Effector CD8-positive, alpha-beta T cell (primary cell): ENCODE data around the gene GIGYF2.
"Not testable (repeated sequence)": the region's sequence is repeated elsewhere in the genome, so short reads cannot be mapped to it uniquely, and the experiment has no call there.

ENCODE experiments used
- DNase-seq: peaks from one replicate; lab custom pipeline; 2025; lab: John Stamatoyannopoulos, UW

Gene GIGYF2

DNA sequence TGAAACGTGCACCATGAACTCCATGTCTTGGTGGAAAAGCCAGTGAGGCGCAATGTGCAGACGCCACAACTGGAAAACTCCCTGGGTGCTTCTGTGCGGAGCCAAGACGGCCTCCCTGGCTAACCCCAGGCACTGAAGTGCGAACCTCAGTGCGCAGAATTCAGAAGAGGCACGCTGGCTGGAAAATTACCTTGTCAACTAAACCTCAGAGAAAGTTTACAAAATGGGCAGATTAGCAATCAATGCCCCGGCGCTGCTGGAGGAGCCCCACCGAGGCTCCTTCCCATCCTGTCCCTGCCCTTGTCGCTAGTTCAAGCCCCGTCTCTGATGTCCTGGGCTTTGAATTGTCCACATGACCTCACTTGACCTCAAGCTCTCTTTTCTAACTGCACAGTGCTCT lies 195.1 kb downstream of the GIGYF2 start:
- DNase-seq = no peak

DNA sequence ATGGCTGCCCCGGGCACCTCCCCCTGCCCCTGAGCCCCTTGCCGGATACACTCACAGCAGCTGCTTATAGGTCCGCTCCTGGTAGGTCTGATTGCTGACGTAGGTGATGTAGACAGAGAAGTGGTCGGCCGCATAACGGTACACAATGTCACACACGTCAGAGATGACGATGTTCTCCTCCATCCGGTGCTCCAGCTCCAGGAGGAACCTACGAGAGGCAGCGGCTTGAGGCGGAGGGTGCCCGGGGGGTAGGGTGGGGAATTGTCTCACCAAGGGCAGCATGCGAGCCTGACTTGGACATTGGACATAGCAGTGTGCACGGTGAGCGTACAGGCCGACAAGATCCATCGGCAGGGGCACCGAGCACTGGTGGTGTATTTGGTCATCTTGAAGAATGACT lies 195.7 kb downstream of the GIGYF2 start:
- no peak for DNase-seq

DNA sequence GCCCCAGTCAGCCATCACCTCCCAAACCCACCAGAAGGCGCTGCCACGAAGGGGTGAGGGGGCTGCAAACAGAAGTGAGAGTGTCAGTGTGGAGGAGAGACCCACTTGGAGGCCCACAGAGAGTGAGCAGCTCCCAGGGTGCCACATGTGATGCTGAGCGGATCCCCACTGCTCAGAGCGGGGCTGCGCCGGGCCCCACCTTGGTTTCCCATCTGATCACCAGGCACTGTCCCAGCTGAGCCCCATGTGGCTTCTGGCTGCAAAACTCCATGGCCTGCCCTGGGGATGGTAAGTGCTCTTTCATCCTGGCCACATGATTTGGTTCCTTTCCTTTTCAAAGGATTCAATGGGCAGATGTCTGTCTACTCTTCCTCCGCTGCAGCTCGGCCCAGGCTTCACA lies 196.7 kb downstream of the GIGYF2 start:
- DNase-seq = no peak

DNA sequence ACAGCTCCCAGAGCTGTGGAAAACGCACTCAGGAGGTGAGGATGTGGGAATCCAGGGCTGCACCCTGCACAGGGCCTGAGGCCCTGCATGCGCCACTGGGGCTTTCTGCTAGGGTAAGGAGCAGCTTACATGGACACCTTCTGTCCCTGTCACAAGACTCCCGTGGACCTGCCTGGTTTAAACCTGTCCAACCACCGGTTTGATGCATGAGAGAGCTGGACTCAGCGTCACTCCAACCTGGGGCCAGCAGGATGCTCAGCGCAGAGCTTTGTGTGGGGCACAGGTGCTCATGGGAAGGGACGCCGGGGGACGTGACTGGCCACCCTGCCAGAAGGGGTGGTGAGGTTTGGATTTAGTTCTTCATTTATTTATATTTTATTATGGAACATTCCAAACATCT lies 197.1 kb downstream of the GIGYF2 start:
- DNase-seq = no peak

DNA sequence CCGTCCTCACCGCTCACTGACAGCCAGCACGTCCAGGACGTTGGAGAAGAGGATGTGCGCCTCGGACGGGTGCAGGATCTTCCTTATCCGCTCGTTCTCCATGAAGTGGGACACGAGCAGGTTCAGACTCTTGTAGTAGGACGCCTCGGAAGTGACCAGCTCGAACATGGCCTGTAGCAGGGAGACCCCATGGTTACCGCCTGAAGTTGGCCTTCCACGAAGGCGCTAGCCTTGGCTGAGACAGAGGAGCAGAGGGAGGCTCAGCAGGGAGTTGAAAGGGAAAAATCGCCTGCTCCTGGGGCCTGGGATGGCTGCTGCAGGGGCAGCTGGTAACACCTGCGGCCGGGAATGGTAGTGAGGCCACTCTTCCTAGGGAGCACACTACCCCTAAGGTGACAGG lies 197.6 kb downstream of the GIGYF2 start:
- DNase-seq = no peak

DNA sequence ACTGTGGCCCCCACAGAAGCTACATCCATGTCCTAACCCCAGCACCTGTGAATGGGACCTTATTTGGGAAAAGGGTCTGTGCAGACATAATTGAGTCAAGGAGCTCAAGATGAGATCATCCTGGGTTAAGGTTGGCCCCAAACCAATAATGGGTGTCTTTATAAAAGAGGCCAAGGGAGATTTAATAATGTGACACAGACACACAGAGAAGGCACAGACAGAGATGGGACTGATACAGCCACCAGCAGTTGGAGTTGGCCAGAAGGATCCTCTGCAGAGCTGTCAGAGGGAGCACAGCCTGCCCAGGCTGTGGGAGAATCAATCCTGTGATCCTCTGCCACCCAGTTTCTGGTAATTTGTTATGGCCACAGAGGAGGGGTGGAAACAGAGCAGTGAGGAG lies 199.0 kb downstream of the GIGYF2 start:
- DNase-seq = no peak

DNA sequence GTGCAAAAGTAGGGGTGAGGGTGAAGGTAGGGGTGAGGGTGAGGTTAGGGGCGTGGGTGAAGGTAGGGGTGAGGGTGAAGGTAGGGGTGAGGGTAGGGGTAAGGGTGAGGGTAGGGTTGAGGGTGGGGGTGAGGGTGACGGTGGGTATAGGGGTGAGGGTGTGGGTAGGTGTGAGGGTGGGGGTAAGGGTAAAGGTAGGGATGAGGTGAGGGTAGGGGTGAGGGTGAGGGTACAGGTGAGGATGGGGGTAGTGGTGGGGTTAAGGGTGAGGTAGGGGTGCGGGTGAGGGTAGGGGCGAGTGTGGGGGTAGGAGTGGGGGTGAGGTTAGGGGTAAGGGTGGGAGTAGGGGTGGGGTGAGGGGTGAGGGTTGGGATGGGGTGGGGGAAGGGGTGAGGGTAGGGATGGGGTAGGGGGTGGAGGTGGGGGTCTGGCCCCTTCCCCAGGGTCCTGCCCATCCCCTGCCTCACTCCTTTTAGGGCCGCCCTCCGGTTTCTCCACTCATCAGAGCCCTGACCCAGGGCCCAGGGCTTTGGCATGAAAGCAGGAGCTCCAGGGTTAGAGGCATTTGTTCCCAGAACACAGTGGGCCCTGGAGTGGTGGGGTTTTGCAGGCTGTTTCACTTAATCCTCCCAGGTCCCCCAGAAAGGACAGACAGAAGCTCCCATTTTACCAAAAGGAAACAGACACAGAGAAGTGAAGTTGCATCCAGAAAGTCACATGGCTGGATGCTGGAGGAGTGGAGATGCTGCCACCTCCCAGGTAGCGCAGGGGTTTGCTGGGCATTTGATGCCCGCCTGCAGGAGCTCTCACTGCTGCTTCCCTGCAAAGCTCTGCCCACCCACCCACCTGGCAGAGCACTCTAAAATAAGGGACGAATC lies 199.8 kb downstream of the GIGYF2 start:
- DNase-seq = no peak

DNA sequence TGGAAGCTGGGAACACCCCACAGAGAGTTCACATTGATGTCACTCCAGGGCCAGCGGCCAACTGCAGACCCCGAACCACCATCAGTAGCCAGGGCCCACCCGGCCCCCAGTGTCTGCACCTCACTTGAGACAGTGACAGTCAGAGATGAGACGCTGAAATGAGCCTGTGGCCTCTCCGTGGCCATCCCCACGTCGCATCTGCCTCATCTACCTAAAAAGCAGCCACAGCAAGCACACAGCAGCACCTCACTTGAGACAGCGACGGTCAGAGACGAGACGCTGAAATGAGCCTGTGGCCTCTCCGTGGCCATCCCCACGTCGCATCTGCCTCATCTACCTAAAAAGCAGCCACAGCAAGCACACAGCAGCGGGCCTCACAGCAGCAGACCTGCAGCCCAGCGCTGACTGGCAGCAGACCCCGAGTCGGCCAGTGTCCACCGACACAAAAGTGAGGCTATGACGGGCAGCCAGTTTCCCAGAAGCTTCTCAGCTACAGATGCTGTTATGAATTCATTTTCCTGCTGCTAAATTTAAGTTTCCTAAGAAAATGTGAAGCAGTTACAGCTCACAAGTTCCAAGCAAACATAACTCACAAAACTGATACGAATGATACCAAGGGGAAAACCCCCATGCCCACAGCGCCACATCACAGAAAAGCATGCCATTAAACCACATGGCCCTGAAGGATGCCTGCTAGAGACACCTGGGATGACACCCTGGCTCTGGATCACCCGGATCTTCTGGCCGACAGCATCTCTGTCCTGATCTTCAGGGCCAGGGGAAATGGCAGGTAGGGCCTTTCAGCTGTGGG lies 200.7 kb downstream of the GIGYF2 start:
- DNase-seq = no peak

DNA sequence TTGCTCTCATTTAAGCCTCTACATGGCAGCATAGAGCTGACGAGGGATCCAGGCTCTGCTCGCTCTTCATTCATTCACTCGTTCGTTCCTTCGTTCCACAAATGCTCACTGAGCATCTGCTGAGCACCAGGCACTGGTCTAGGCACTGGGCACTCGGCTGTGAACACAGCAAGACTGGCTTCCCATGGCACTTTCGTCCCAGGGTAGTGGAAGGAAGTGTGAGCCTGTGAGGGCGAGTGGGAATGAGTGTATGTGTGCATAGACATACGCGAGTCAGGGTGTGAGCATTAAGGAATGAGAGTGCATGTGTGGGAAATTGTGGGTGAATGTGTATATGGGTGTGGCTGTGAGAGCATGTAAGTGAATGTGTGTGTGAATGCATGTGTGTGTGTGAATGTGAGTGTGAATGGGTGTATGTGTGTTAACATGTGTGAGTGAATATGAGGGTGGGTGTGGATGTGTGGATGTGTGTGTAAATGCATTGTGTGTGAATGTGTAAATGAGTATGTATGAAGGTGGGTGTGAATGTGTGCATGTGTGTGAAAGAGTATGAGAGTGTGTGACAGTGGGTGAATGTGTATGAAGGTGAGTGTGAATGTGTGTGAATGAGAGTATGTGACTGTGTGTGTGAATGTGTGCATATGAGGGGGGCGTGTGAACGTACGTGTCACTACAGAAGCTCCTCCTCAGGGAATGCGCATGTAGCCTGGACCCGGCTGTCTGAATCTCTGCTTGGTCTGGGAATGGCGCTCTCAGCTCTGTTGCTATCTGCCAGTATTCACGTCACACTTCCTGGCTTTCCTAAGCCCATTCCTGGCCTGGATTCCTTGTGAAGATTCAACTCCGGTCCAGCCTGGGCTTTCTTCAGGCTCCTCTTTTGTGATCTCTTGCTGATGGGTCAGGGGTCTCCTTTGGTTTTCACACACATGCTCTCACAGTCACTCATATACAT lies 201.7 kb downstream of the GIGYF2 start:
- DNase-seq = no peak

DNA sequence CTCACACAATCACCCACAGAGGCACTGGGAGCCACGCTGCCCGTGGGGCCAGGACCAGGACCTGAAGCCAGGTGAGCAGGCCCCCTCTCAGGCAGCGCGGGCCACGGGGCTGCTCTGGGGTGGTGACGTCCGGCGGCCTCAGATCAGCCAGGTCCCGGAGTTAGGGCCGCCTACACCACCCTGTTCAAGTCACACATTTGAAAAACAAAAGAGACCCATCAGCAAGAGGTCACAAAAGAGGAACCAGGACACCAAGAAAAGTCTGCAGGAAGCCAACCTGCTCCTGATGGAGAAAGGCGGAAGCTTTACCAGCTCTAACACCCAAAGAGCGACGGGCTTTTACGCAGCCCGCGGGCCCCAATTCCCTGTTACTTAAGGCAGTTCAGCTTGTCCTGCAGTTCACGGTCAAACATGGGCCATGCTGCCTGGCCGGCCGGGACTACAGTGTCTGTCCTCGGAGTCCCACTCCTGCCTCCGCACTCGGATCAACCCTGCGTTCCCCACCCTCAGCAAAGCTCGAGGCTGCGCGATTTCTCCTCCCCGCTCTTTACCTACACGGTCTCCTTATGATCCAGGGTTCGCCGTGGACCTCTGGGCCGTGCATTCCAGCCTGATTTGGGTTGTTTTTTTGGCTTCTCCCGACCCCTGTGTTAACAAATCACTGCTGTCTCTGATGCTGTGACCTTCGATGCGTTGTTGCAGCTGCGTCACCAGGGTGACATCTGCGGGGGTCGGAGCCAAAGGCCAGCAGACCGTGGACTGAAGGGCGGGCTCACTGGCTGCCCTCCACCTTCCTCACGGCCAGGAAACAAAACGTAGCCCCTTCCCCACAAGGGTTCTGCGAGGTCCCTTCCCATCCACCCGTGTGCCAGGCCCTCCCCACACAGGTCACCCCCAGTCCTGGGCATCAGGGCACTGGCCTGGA lies 203.9 kb downstream of the GIGYF2 start:
- no peak for DNase-seq

DNA sequence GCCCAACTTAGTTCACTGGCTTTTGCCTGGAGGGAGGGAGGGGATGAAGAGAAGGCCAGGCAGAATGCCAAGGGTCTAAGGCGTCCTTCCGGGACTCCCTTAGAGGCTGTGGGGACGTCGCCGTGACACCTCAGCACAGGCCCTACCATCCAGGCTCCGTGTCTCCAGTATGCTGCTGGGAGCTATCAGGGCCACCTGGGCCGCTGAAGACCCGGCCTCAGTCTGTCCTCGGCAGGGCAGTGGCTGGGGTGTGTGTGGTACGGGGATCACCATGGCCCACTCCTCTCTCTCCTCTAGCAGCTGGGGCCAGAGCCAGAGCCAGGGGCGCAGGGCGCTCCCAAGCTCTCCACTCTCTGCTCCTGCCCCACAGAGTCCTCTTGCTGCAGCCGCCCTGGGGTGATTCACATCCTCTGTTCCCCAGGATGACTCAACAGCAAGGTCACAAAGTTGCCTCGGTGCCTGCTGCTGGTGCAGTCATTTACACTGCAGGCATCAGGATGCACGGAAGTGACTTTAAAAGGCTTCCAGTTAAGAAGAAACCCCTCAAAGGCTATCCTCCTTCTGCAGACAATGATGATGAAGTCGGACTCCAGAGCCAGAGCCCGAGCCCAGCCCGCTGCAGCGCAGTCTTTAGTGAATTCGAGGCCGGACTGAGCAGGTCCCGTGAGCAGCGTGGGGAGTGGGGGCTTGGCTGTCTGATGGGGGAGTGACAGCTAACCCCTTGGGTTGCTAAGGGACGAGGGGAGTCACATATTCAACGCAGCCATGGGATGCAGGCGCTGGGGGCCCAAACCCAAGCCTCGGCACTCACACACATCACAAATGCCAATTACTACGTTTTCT lies 204.8 kb downstream of the GIGYF2 start:
- DNase-seq = no peak

DNA sequence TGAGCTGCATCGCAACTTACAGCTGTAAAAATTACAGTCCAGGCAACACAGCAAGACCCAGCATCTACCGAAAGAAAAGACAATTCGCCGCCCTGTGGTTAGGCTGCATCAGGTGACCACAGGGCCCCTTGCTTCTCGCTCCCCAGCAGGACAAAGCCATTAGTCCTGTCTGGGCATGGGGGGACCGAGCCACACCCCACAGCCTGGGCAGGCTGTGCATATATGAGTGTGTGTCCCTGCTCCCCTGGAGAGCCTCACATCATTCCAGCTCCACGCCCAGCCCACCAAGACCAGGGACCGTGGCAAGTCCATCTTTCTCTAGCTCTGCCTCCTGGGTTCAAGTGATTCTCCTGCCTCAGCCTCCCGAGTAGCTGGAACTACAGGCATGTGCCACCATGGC lies 206.9 kb downstream of the GIGYF2 start:
- no peak for DNase-seq

DNA sequence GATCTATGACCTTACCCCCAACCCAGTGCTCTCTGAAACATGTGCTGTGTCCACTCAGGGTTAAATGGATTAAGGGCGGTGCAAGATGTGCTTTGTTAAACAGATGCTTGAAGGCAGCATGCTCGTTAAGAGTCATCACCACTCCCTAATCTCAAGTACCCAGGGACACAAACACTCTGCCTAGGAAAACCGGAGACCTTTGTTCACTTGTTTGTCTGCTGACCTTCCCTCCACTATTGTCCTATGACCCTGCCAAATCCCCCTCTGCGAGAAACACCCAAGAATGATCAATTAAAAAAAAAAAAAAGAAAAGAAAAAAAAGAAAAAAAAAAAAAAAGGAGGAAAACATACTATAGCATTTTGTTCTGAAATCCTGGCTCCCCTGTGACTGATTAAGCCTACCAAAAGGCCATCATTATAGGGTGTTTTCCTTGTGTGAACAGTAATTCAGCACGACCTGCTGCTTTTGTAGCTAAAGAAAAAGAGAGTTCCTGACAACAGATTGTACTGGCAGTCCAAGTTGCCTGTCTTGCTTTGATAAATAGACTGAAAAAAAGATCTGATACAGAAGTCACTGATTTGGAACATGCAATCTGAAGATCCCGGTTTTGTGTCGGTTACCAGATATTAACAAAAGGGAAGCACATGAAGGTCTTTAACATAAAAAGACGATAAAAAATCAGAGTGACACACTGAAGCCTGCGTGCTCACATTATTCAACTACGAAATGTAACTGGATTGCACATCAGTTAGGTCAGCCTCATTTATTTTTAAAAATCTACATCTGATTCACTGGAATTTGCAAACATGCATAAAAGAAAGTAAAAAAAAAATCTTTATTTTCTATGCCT lies 210.0 kb downstream of the GIGYF2 start:
- not testable (repeated sequence) for DNase-seq

DNA sequence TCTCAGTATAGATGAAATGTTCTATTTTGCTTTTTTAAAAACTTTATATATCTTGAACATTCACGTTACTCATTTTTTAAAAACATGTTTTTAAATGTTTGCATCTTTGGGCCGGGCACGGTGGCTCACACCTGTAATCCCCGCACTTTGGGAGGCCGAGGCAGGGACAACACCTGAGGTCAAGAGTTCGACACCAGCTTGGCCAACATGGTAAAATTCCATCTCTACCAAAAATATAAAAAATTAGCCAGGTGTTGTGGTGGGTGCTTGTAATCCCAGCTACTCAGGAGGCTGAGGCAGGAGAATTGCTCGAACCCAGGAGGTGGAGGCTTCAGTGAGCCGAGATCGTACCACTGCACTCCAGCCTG lies 210.6 kb downstream of the GIGYF2 start:
- not testable (repeated sequence) for DNase-seq

DNA sequence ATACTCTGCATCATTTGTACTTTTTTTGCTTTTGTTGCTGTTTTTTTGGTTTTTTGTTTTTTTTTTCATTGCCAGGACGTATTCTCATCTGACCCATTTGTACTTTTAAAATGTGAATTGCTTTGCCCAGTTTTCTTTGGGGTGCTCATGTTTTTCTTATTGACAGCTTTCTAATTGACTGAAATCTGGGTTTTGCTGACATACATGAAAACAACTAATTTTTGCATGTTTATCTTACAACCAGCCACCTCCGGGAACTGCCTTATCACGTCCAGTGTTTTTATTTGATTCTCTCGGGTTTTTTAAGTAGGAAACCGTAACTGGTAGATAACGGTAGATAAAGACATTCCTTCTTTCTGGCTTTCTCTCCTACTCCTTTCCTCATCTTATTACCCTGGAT lies 211.6 kb downstream of the GIGYF2 start:
- no peak for DNase-seq
